D721Med (cell line): Measurements from ENCODE around the gene NLRC5.

Experiments used
- DNase-seq: peaks from one replicate; pipeline ENCODE4 v3.0.0; 2011; ENCODE audit warnings: low spot score; ENCODE audit not compliant: insufficient read length
- FAIRE-seq: peaks from 2 replicates; lab custom pipeline; 2011; peaks lifted over from hg19 to GRCh38; lab: Jason Lieb, UNC
- CTCF ChIP-seq: IDR thresholded peaks from 2 replicates; pipeline ENCODE4 v1.5.1; 2012; ENCODE audit warnings: mild to moderate bottlenecking, control low read depth; ENCODE audit not compliant: insufficient read depth; ENCODE audit errors: missing control alignments

The NLRC5 gene

GRCh38 chr16:57049678-57050077 is 60.3 kb downstream of the NLRC5 start:
- TF ChIP-seq CTCF: no peak
- FAIRE-seq (no peak), DNase-seq (no peak)

- no peak for TF ChIP-seq CTCF
- FAIRE-seq (no peak), DNase-seq (no peak)
Measured at GRCh38 chr16:57051696-57052228, 62.4 kb downstream of the NLRC5 start.

- no peak for TF ChIP-seq CTCF
- no peak for DNase-seq
- no peak for FAIRE-seq
Measured at GRCh38 chr16:57053206-57053605, 63.8 kb downstream of the NLRC5 start.

GRCh38 chr16:57054338-57054737 is 65.0 kb downstream of the NLRC5 start:
- FAIRE-seq (no peak), DNase-seq (no peak)
- TF ChIP-seq CTCF: no peak

- no peak for DNase-seq
- TF ChIP-seq CTCF: no peak
- no peak for FAIRE-seq
Measured at GRCh38 chr16:57054771-57055170, 65.4 kb downstream of the NLRC5 start.

- no peak for FAIRE-seq
- TF ChIP-seq CTCF: no peak
- no peak for DNase-seq
Measured at GRCh38 chr16:57055671-57056070, 66.3 kb downstream of the NLRC5 start.

- no peak for TF ChIP-seq CTCF
- DNase-seq (no peak), FAIRE-seq (no peak)
Measured at GRCh38 chr16:57058291-57058861, 69.0 kb downstream of the NLRC5 start.
